ENCODE results near the gene CXADR.

CXADR gene

GRCh38 chr21:17539323-17539722 is 26.5 kb downstream of the CXADR start:
- DNase-seq (ENCODE audit: extremely low read depth in 1 of 2, low read depth in 1 of 2): no peak

DNA sequence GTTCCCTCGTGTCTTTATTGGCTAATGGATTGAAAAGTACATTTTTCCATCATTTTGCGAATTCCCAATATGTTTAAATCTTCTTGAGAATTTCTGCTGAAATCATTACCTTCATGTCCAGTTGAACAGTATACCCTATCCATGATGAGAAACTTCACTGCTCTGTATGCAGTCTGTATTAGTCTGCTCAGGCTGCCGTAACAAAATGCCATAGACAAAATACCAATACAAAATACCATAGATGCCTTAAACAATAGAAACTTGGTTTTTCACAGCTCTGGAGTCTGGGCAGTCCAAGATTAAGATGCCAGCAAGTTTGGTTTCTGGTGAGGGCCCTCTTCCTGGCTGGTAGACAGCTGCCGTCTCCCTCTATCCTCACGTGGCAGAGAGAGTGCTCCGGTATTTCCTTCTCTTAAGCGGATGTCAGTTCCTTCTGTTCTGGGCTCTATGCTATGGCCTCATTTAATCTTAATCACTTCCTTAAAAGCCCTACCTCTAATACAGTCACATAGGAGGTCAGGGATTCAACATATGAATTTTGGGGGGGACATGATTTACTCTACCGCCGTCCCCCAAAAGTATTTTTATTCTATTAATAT is 27.0 kb downstream of the CXADR start:
- no peak for DNase-seq (ENCODE audit: extremely low read depth in 1 of 2, low read depth in 1 of 2)

DNA sequence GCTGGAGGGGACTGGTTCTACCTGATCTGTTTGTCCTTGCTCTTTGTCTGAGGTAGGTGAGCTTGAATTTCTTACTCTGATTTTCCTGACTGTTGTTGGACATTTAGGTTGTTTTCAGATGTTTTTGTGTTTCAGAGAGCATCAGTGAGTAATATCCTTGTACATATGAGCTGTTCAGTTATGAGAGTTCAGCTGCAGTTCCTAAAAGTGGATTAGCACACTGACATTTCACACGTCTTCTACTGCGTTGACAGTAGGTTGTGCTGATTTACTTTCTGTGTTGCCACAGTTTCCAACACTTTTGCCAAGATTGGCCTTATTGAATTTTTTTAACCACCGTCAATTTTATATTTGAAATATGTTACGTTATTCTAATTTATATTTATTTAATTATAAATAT is 27.7 kb downstream of the CXADR start:
- no peak for DNase-seq (ENCODE audit: extremely low read depth in 1 of 2, low read depth in 1 of 2)

DNA sequence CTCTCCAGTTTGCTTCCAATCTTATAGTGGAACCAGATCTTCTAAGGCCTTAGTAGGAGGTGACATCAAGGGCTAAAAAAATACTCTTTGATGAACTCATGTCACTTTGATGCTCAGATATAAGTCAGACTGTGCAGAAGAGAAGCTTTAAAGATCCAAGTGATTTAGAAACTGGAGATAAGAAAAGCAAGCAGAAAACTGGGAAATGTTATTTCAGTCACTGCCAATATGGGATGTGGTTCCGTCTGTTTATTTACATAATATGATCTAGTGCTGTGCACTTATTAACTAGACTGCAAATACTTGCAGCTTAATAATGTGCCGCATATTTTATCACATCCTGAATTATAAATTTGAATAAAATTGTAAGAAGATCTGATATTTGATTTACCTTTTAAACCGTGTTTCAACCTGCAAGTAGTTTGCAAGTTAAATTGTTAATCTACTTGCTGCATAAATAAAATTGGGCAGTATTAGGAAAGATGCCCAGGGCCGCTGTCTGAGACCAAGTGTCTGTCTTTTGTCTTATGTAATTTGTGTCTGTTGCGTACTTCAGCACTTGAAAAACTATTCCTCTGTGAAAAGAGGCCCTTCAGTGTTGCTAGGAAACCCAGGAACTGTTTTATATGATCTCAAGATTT is 29.6 kb downstream of the CXADR start:
- DNase-seq (ENCODE audit: extremely low read depth in 1 of 2, low read depth in 1 of 2): no peak

- DNase-seq (ENCODE audit: extremely low read depth in 1 of 2, low read depth in 1 of 2): no peak
Measured at GRCh38 chr21:17545007-17545406, 32.2 kb downstream of the CXADR start.

- no peak for DNase-seq (ENCODE audit: extremely low read depth in 1 of 2, low read depth in 1 of 2)
Measured at GRCh38 chr21:17548262-17548661, 35.4 kb downstream of the CXADR start.

DNA sequence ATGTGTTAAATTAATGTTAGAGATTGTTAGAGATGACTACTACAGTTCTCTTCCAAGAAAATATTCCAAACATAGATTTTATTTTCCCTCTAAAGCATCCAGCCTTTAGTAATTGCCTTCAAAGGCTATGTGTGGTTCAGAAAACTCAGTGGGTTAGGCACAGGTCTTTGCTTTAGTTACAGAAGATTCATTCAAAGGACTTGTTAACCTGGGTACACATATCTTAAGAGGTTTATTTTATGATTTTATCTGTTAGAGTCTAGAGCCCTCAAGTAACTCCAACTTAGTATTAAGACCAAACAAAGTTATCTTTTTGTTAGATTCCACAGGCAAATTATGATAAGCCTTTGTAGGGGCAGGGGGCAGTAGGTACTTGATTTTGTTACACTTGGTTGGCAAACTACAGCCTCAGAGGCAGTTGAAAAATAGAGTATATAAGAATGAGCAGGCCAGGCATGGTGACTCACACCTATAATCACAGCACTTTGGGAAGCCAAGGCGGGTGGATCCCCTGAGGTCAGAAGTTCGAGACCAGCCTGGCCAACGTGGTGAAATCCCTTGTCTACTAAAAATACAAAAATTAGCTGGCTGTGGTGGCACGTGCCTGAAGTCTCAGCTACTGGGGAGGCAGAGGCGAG is 37.9 kb downstream of the CXADR start:
- DNase-seq (ENCODE audit: extremely low read depth in 1 of 2, low read depth in 1 of 2): no peak

- no peak for DNase-seq (ENCODE audit: extremely low read depth in 1 of 2, low read depth in 1 of 2)
Measured at GRCh38 chr21:17552410-17552809, 39.6 kb downstream of the CXADR start.

- no peak for DNase-seq (ENCODE audit: extremely low read depth in 1 of 2, low read depth in 1 of 2)
Measured at GRCh38 chr21:17554120-17554519, 41.3 kb downstream of the CXADR start.

GRCh38 chr21:17554679-17555465 is 42.0 kb downstream of the CXADR start:
- DNase-seq (ENCODE audit: extremely low read depth in 1 of 2, low read depth in 1 of 2): no peak

DNA sequence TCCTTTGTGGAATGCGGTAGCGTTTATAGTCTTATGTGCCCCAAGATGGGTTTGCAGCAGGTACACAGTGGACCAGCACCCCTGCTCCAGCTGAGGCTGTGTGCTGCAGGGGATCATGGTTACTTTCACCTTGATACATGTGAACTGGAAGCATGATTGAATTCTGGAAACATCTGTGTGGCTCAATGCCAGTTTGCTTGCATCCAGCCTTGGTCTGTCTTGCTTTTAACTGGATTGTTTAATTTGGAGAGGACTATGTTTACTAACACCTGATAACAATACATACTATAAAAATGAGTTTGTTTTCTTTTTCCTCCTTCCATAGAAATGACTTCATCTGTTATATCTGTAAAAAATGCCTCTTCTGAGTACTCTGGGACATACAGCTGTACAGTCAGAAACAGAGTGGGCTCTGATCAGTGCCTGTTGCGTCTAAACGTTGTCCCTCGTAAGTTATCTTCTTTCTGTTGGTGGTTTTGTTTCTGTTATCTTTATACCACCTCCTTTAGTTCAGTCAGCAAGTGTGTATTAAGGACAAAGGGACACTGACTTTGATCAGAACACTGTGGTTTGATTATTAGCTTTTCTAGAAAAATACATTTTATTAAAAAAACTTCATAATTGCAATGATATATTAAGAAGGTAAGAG is 47.7 kb downstream of the CXADR start:
- DNase-seq (ENCODE audit: extremely low read depth in 1 of 2, low read depth in 1 of 2): no peak

- DNase-seq (ENCODE audit: extremely low read depth in 1 of 2, low read depth in 1 of 2): no peak
Measured at GRCh38 chr21:17570786-17571185, 57.9 kb downstream of the CXADR start.

DNA sequence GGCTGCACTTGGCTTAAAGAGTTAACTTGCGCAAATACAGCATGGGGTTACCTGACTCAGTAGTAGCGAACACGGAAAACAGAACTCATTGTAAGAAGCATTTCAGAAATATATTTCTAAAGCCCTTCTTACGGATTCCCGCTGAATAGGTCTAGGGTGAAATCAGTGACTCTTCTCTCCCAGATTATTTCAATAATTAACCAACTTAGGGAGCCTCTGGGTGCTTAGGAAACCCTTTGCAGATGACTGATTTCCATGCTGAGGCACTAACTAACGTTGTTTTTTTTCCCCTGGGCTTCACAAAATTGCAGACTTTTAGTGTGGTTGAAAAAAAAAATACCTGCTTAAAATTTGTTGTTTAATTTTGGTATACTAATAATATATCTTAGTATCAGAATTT is 59.6 kb downstream of the CXADR start:
- DNase-seq (ENCODE audit: extremely low read depth in 1 of 2, low read depth in 1 of 2): no peak

- no peak for DNase-seq (ENCODE audit: extremely low read depth in 1 of 2, low read depth in 1 of 2)
Measured at GRCh38 chr21:17575076-17575475, 62.2 kb downstream of the CXADR start.

DNA sequence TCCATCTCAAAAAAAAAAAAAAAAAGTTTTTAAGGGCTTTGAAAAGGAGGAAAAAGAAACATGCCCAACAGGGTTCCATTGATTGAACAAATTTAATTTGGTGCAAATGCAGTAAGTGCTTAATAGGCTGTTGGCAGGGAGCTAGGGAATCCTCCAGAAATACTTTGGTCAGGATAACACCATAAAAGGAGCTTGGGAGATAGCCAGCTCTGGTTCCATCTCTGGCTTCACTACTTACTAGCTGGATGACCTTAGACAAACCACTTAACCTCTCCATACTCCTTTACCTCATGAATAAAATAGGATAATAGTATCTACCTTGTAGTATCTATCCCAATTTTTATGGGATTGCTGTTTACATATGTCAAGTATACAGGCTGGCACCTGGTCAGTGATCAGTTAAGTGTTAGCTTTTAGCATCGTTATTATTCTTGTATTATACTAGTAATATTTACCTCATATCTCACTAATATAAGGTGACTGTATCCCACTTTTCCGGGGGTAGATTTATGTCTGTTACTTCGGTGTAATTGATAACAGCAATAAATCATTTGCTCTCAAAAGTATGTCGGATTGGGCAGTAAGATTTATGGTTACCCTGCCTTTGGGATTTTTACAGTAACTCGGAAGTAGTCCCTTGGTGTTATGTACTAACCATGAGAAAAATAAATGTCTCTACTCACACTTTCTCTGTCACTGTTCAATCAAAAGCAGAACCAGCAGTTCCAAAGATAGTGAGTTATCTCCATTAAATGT is 63.4 kb downstream of the CXADR start:
- no peak for DNase-seq (ENCODE audit: extremely low read depth in 1 of 2, low read depth in 1 of 2)

DNA sequence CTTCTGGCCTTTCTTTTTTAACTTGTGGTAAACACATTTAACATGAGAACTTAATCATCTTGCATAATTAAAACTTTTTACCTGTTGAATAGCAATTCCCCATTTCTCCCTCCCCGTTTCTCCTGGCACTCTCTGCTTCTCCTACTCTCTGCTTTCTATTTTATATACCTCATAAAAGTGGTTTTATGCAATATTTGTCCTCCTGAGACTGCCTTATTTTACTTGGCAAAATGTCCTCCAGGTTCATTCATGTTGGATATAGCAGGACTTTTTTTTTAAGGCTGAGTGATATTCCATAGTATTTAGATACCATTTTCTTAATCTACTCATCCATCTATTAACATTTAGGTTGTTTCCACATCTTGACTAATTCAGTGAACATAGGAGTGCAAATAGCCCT is 64.9 kb downstream of the CXADR start:
- DNase-seq (ENCODE audit: extremely low read depth in 1 of 2, low read depth in 1 of 2): no peak

- DNase-seq (ENCODE audit: extremely low read depth in 1 of 2, low read depth in 1 of 2): no peak
Measured at GRCh38 chr21:17578162-17578561, 65.3 kb downstream of the CXADR start.

- no peak for DNase-seq (ENCODE audit: extremely low read depth in 1 of 2, low read depth in 1 of 2)
Measured at GRCh38 chr21:17578876-17579275, 66.0 kb downstream of the CXADR start.

DNA sequence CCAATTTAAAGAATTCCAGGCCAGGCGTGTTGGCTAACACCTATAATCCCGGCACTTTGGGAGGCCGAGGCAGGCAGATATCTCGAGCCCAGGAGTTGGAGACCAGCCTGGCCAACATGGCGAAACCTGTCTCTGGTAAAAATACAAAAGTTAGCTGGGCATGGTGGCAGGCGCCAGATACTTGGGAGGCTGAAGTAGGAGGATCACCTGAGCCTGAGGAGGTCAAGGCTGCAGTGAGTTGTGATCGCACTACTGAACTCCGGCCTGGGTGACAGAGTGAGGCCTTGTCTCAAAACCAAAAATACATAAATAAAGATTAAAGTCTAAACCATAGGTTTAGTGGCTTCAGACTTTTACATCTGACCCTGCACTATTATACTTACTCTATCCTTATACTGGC is 67.5 kb downstream of the CXADR start:
- no peak for DNase-seq (ENCODE audit: extremely low read depth in 1 of 2, low read depth in 1 of 2)

- DNase-seq (ENCODE audit: extremely low read depth in 1 of 2, low read depth in 1 of 2): no peak
Measured at GRCh38 chr21:17583898-17584297, 71.1 kb downstream of the CXADR start.

Measured in activated CD8-positive, alpha-beta memory T cell treated with anti-CD3 and anti-CD28 coated beads for 1 hour (primary cell).